CD14-positive monocyte (primary cell): ENCODE data around the gene MINAR2. TPM values are rescaled to one million over a fixed set of nuclear protein-coding genes. Genes with fewer than 3 reads are reported as not detected.

Experiments used
- DNase-seq, 3 donors: peaks; one replicate each; pipeline ENCODE4 v3.0.0-alpha.2; 2011 to 2022
- H2AFZ ChIP-seq: 2 replicates; pipeline ENCODE4 v1.6.0; 2012; ENCODE audit warnings: mild to moderate bottlenecking, low read depth, low read length, inconsistent platforms; ENCODE audit not compliant: insufficient read depth, poor library complexity, severe bottlenecking
- H3K27ac ChIP-seq, 2 donors: 1 replicate in 1 of 2; 2 replicates in 1 of 2; pipeline ENCODE4 v1.5.1; 2012 to 2013; ENCODE audit warnings: low read length in 2 of 2, control low read depth in 1 of 2, inconsistent platforms in 1 of 2, low read depth in 1 of 2, mild to moderate bottlenecking in 1 of 2
- H3K27me3 ChIP-seq, 2 donors: one replicate each; pipeline versions ENCODE4 v1.6.0 to v1.6.1; 2011 to 2013; ENCODE audit warnings: low read length in 2 of 2; ENCODE audit not compliant: control insufficient read depth in 2 of 2, insufficient read depth in 2 of 2
- H3K36me3 ChIP-seq, 2 donors: replicated peaks in 1 of 2; 1 replicate in 1 of 2; 2 replicates in 1 of 2; pipeline versions ENCODE4 v1.5.1 to v1.6.1; 2012 to 2013; ENCODE audit warnings: low read length in 2 of 2, control low read depth in 1 of 2, inconsistent platforms in 1 of 2, mild to moderate bottlenecking in 1 of 2; ENCODE audit not compliant: insufficient read depth in 2 of 2, control insufficient read depth in 1 of 2
- H3K4me1 ChIP-seq, 2 donors: 1 replicate in 1 of 2; 2 replicates in 1 of 2; pipeline versions ENCODE4 v1.5.1 to v1.6.1; 2012 to 2013; ENCODE audit warnings: low read length in 2 of 2, control low read depth in 1 of 2, inconsistent platforms in 1 of 2, mild to moderate bottlenecking in 1 of 2, moderate library complexity in 1 of 2; ENCODE audit not compliant: insufficient read depth in 2 of 2, control insufficient read depth in 1 of 2
- H3K4me2 ChIP-seq: replicated peaks from 2 replicates; pipeline ENCODE3; 2012; ENCODE audit warnings: low read length, moderate library complexity, mild to moderate bottlenecking; ENCODE audit not compliant: poor library complexity, severe bottlenecking; ENCODE audit errors: extremely low read depth
- H3K4me3 ChIP-seq, 3 experiments: fragments of 200-600 bp in 1 of 3; sonication (generic) in 1 of 3; replicated peaks in 1 of 3; 1 replicate in 2 of 3; 2 replicates in 1 of 3; pipeline ENCODE4 v1.5.1; 2011 to 2013; ENCODE audit warnings: low read length in 3 of 3, mild to moderate bottlenecking in 3 of 3, control low read depth in 2 of 3, low read depth in 2 of 3, inconsistent platforms in 1 of 3, moderate library complexity in 1 of 3
- H3K79me2 ChIP-seq: 2 replicates; pipeline ENCODE4 v1.6.0; 2012; ENCODE audit warnings: mild to moderate bottlenecking, control low read depth, inconsistent platforms, low read length, moderate library complexity; ENCODE audit not compliant: insufficient read depth
- H3K9ac ChIP-seq: 2 replicates; pipeline ENCODE4 v1.6.0; 2017; ENCODE audit warnings: low read length, mild to moderate bottlenecking; ENCODE audit not compliant: insufficient read depth, poor library complexity, severe bottlenecking
- H3K9me3 ChIP-seq, 2 donors: replicated peaks in 1 of 2; 1 replicate in 1 of 2; 2 replicates in 1 of 2; pipeline versions ENCODE4 v1.5.1 to v1.6.1; 2012 to 2013; ENCODE audit warnings: low read length in 2 of 2, control low read depth in 1 of 2; ENCODE audit not compliant: control insufficient read depth in 1 of 2, insufficient read depth in 1 of 2
- H4K20me1 ChIP-seq: 2 replicates; pipeline ENCODE4 v1.6.0; 2012; ENCODE audit warnings: mild to moderate bottlenecking, low read length, control low read depth, moderate library complexity; ENCODE audit not compliant: insufficient read depth
- H3K27ac Mint-ChIP-seq, 7 donors: one replicate each; pipeline ENCODE4 v1.8.0; 2020; ENCODE audit warnings: mild to moderate bottlenecking in 7 of 7, mixed read lengths in 7 of 7, moderate library complexity in 6 of 7, inconsistent platforms in 2 of 7
- H3K27me3 Mint-ChIP-seq, 3 donors: one replicate each; pipeline ENCODE4 v1.8.0; 2021 to 2022; ENCODE audit warnings: low read depth in 3 of 3, mild to moderate bottlenecking in 3 of 3, mixed read lengths in 3 of 3, moderate library complexity in 3 of 3, inconsistent platforms in 1 of 3
- H3K36me3 Mint-ChIP-seq, 2 donors: one replicate each; pipeline ENCODE4 v1.8.0; 2020; ENCODE audit warnings: mixed read lengths in 2 of 2, inconsistent platforms in 1 of 2, mild to moderate bottlenecking in 1 of 2
- H3K4me1 Mint-ChIP-seq: one replicate; pipeline ENCODE4 v1.8.0; 2020; ENCODE audit warnings: mild to moderate bottlenecking, mixed read lengths
- H3K4me3 Mint-ChIP-seq, 2 donors: one replicate each; pipeline ENCODE4 v1.8.0; 2020; ENCODE audit warnings: mild to moderate bottlenecking in 2 of 2, mixed read lengths in 2 of 2, moderate library complexity in 1 of 2
- H3K9me3 Mint-ChIP-seq, 7 donors: one replicate each; pipeline ENCODE4 v1.8.0; 2020 to 2022; ENCODE audit warnings: mixed read lengths in 7 of 7, mild to moderate bottlenecking in 6 of 7, moderate library complexity in 6 of 7, inconsistent platforms in 2 of 7
- WGBS: methylation state at CpG from one replicate; pipeline ENCODE4 v1.1.5; 2013; ENCODE audit warnings: missing lambda C conversion rate; ENCODE audit not compliant: insufficient coverage; 5-methylcytosine and 5-hydroxymethylcytosine counted together
- intact Hi-C, 2 donors: fragments of 100-400 bp; cut with micrococcal nuclease; formaldehyde crosslinking; loops; one replicate each; pipeline versions ENCODE4 v1.15.0 to v1.15.1; 2023
- polyA plus RNA-seq, 3 donors: library from polyadenylated mRNA; depleted of rRNA in 1 of 3; unstranded in 2 of 3; stranded (reverse) in 1 of 3; fragments of 300-500 nt in 2 of 3; fragments of >200 nt in 1 of 3; fragmentation: Illumina TruSeq in 2 of 3; gene quantifications; 1 replicate in 2 of 3; 2 replicates in 1 of 3; pipeline ENCODE4 v1.2.3, GENCODE V29; 2012 to 2021
- TF ChIP-seq, protein P1 (sequence below): fragments of 200-600 bp; IDR thresholded peaks from one replicate; pipeline ENCODE4 v1.8.0; 2022; ENCODE audit warnings: antibody characterized with exemption, mild to moderate bottlenecking

The MINAR2 gene
- polyA plus RNA-seq, 3 donors: not detected

DNA sequence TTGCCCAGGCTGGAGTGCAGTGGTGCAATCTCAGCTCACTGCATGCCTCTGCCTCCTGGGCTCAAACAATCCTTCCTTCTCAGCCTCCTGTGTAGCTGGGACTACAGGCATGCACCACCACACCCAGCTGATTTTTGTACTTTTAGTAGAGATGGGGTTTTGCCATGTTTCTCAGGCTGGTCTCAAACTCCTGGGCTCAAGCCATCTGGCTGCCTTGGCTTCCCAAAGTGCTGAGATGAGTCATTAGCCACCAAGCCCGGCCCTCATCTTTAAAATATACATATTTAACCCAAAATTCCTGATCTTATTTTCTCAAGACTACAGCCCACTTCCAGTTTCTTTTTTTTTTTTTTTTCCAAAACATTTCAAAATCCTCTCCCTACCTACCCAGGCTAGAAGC lies 31.7 kb upstream of the MINAR2 start:
- DNase-seq: no peak
- TF ChIP-seq, protein P1, sequence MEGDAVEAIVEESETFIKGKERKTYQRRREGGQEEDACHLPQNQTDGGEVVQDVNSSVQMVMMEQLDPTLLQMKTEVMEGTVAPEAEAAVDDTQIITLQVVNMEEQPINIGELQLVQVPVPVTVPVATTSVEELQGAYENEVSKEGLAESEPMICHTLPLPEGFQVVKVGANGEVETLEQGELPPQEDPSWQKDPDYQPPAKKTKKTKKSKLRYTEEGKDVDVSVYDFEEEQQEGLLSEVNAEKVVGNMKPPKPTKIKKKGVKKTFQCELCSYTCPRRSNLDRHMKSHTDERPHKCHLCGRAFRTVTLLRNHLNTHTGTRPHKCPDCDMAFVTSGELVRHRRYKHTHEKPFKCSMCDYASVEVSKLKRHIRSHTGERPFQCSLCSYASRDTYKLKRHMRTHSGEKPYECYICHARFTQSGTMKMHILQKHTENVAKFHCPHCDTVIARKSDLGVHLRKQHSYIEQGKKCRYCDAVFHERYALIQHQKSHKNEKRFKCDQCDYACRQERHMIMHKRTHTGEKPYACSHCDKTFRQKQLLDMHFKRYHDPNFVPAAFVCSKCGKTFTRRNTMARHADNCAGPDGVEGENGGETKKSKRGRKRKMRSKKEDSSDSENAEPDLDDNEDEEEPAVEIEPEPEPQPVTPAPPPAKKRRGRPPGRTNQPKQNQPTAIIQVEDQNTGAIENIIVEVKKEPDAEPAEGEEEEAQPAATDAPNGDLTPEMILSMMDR: no peak
- no peak overlapping the region for H3K27ac ChIP-seq
- H3K9me3 Mint-ChIP-seq: peaks cover 0 to 5% (median 0%) of the 10 kb centered on the region in 7 donors
- H3K9me3 ChIP-seq: no peaks in the 10 kb centered on the region
- no peaks in the 10 kb centered on the region for H3K27me3 ChIP-seq
- H3K79me2 ChIP-seq: no peaks in the 10 kb centered on the region
- no peak overlapping the region for H3K4me3 Mint-ChIP-seq
- no peaks in the 10 kb centered on the region for H3K4me1 ChIP-seq
- no peaks in the 10 kb centered on the region for H4K20me1 ChIP-seq
- intact Hi-C loops: no loop called here
- no peak overlapping the region for H3K4me2 ChIP-seq
- no peak overlapping the region for H2AFZ ChIP-seq
- H3K36me3 ChIP-seq: no peaks in the 10 kb centered on the region
- 73% methylated on average over 1 of the region's 1 CpG for WGBS
- no peak overlapping the region for H3K4me3 ChIP-seq
- no peak overlapping the region for H3K27ac Mint-ChIP-seq
- no peaks in the 10 kb centered on the region for H3K4me1 Mint-ChIP-seq
- no peaks in the 10 kb centered on the region for H3K36me3 Mint-ChIP-seq
- H3K9ac ChIP-seq: no peak overlapping the region
- no peaks in the 10 kb centered on the region for H3K27me3 Mint-ChIP-seq

DNA sequence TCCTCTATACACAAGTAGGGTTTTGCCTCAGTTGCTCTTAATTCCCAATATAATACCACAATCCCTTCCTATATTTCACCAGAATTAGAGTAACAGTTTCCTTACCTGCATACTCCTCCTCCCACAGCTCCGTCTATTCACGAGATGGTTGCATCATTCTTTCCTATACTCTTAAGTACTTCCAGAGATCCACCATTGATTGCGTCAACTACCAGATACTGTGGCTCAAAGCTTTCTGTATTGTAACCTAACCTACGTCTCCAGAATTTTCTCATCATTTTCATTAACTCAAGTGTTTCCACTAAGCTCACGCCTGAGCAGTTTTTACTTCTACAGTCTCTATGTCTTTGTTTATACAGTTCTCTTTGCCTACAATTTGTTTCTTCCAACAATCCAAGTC lies 31.2 kb upstream of the MINAR2 start:
- H3K4me1 ChIP-seq: no peaks in the 10 kb centered on the region
- H3K4me2 ChIP-seq: no peak overlapping the region
- H4K20me1 ChIP-seq: no peaks in the 10 kb centered on the region
- H3K79me2 ChIP-seq: no peaks in the 10 kb centered on the region
- no peak for DNase-seq
- H3K9me3 ChIP-seq: no peaks in the 10 kb centered on the region
- H3K36me3 ChIP-seq: no peaks in the 10 kb centered on the region
- H3K36me3 Mint-ChIP-seq: no peaks in the 10 kb centered on the region
- H3K4me1 Mint-ChIP-seq: no peaks in the 10 kb centered on the region
- TF ChIP-seq, protein P1: no peak
- WGBS: 88% methylated on average over 5 of the region's 5 CpGs
- H3K27me3 Mint-ChIP-seq: no peaks in the 10 kb centered on the region
- no peak overlapping the region for H3K4me3 Mint-ChIP-seq
- H3K27ac Mint-ChIP-seq: no peak overlapping the region
- no peak overlapping the region for H3K27ac ChIP-seq
- no peak overlapping the region for H3K9ac ChIP-seq
- intact Hi-C loops: no loop called here
- H3K27me3 ChIP-seq: no peaks in the 10 kb centered on the region
- H2AFZ ChIP-seq: no peak overlapping the region
- H3K9me3 Mint-ChIP-seq: peaks cover 0 to 5% (median 2%) of the 10 kb centered on the region in 7 donors
- H3K4me3 ChIP-seq: no peak overlapping the region
